SK-N-SH (cell line): Measurements from ENCODE around the gene ASCC3. TPM values are rescaled to one million over a fixed set of nuclear protein-coding genes. Genes with fewer than 3 reads are reported as not detected.

Experiments
- CTCF ChIA-PET: fragments of 300-600, 350-600 bp; formaldehyde crosslinking; extraction: SDS; loops from one replicate; lab custom pipeline; 2021; lab: Yijun Ruan, JAX
- POLR2A ChIA-PET: fragments of 350-600 bp; sonication (Branson Sonifier 250); formaldehyde crosslinking; extraction: SDS; loops from one replicate; lab custom pipeline; 2020; ENCODE audit warnings: antibody characterized with exemption, inconsistent platforms; lab: Yijun Ruan, JAX
- DNase-seq: peaks from one replicate; pipeline ENCODE4 v3.0.0; 2012
- H2AFZ ChIP-seq: fragments of 200-600 bp; sonication (generic); 2 replicates; pipeline ENCODE4 v1.8.1; 2016; ENCODE audit warnings: antibody characterized with exemption, mild to moderate bottlenecking, low read depth
- H3F3A ChIP-seq: fragments of 200-600 bp; sonication (generic); replicated peaks from 2 replicates; pipeline ENCODE3; 2016; ENCODE audit warnings: antibody characterized with exemption, mild to moderate bottlenecking; ENCODE audit not compliant: insufficient read depth
- H3K27ac ChIP-seq, 2 experiments: fragments of 200-500 bp in 1 of 2; fragments of 200-600 bp in 1 of 2; sonication (Bioruptor generic) in 1 of 2; sonication (generic), shearing (Covaris generic) in 1 of 2; 2 replicates each; pipeline versions ENCODE4 v1.5.1 to v1.6.1; 2014 to 2016; ENCODE audit warnings: low read depth in 2 of 2, inconsistent platforms in 1 of 2, low read length in 1 of 2, mild to moderate bottlenecking in 1 of 2, mixed read lengths in 1 of 2
- H3K27me3 ChIP-seq: fragments of 200-600 bp; sonication (generic), shearing (Covaris generic); 2 replicates; pipeline ENCODE4 v1.6.1; 2016; ENCODE audit warnings: mixed run types; ENCODE audit not compliant: insufficient read depth
- H3K36me3 ChIP-seq, 2 experiments: fragments of 200-500 bp in 1 of 2; fragments of 200-600 bp in 1 of 2; sonication (Bioruptor generic) in 1 of 2; sonication (generic) in 1 of 2; replicated peaks in 1 of 2; 2 replicates each; pipeline versions ENCODE3 to v1.5.1; 2014 to 2016; ENCODE audit warnings: low read length in 1 of 2, mild to moderate bottlenecking in 1 of 2; ENCODE audit not compliant: insufficient read depth in 2 of 2, control insufficient read depth in 1 of 2
- H3K4me1 ChIP-seq, 2 experiments: fragments of 200-500 bp in 1 of 2; fragments of 200-600 bp in 1 of 2; sonication (Bioruptor generic) in 1 of 2; sonication (generic), shearing (Covaris generic) in 1 of 2; 2 replicates each; pipeline versions ENCODE4 v1.5.1 to v1.6.1; 2014 to 2016; ENCODE audit warnings: low read depth in 1 of 2, low read length in 1 of 2, mixed run types in 1 of 2; ENCODE audit not compliant: insufficient read depth in 2 of 2, control insufficient read depth in 1 of 2
- H3K4me2 ChIP-seq: fragments of 200-600 bp; sonication (generic), shearing (Covaris generic); 2 replicates; pipeline ENCODE4 v1.6.1; 2017; ENCODE audit warnings: mixed run types
- H3K4me3 ChIP-seq, 2 experiments: fragments of 200-500 bp in 1 of 2; fragments of 200-600 bp in 1 of 2; sonication (Bioruptor generic) in 1 of 2; sonication (generic), shearing (Covaris generic) in 1 of 2; 2 replicates each; pipeline versions ENCODE4 v1.5.1 to v1.8.1; 2014 to 2016; ENCODE audit warnings: low read depth in 2 of 2, inconsistent platforms in 1 of 2, low read length in 1 of 2, mild to moderate bottlenecking in 1 of 2, mixed read lengths in 1 of 2, moderate library complexity in 1 of 2
- H3K79me2 ChIP-seq: fragments of 200-600 bp; sonication (generic); 2 replicates; pipeline ENCODE4 v1.8.1; 2017; ENCODE audit warnings: mild to moderate bottlenecking; ENCODE audit not compliant: insufficient read depth
- H3K9ac ChIP-seq: fragments of 200-600 bp; sonication (generic); 2 replicates; pipeline ENCODE4 v1.6.1; 2017; ENCODE audit warnings: mixed run types
- H3K9me2 ChIP-seq: fragments of 200-600 bp; sonication (generic); 2 replicates; pipeline ENCODE4 v1.6.1; 2017; ENCODE audit warnings: mixed run types
- H3K9me3 ChIP-seq: fragments of 200-600 bp; sonication (generic); 2 replicates; pipeline ENCODE4 v1.6.1; 2017; ENCODE audit warnings: mixed run types, mild to moderate bottlenecking, moderate library complexity
- H4K20me1 ChIP-seq: fragments of 200-600 bp; sonication (generic); 2 replicates; pipeline ENCODE4 v1.6.1; 2017; ENCODE audit warnings: mild to moderate bottlenecking, mixed run types; ENCODE audit not compliant: insufficient read depth
- CTCF ChIP-seq: fragments of 200-600 bp; sonication (generic); IDR thresholded peaks from 2 replicates; pipeline ENCODE4 v1.6.1; 2017; ENCODE audit warnings: antibody characterized with exemption, mild to moderate bottlenecking, moderate library complexity
- ELF1 ChIP-seq: IDR thresholded peaks from 2 replicates; pipeline ENCODE4 v1.4.0; 2012
- EP300 ChIP-seq, 2 experiments: IDR thresholded peaks; 2 replicates each; pipeline versions ENCODE4 v1.4.0 to v1.6.1; 2012; ENCODE audit warnings: borderline replicate concordance in 1 of 2, low read depth in 1 of 2, low read length in 1 of 2
- EZH2phosphoT487 ChIP-seq: fragments of 200-600 bp; sonication (generic); IDR thresholded peaks from 2 replicates; pipeline ENCODE4 v1.6.1; 2017; ENCODE audit warnings: low read depth, mixed run types, mild to moderate bottlenecking, antibody characterized with exemption, moderate library complexity, borderline replicate concordance
- GABPA ChIP-seq: IDR thresholded peaks from 2 replicates; pipeline ENCODE4 v1.4.0; 2012; ENCODE audit warnings: low read depth, mild to moderate bottlenecking
- GATA2 ChIP-seq: sonication (generic); formaldehyde crosslinking; IDR thresholded peaks from 2 replicates; pipeline ENCODE4 v1.5.0; 2020; ENCODE audit warnings: mild to moderate bottlenecking, missing genetic modification reagents
- NFIC ChIP-seq: IDR thresholded peaks from 2 replicates; pipeline ENCODE4 v1.4.0; 2012; ENCODE audit warnings: borderline replicate concordance
- POLR2AphosphoS5 ChIP-seq: IDR thresholded peaks from 2 replicates; pipeline ENCODE4 v1.6.1; 2012; ENCODE audit warnings: low read depth, low read length
- RAD21 ChIP-seq: IDR thresholded peaks from 2 replicates; pipeline ENCODE4 v1.6.1; 2012; ENCODE audit warnings: mild to moderate bottlenecking, low read length
- SMC3 ChIP-seq: IDR thresholded peaks from 2 replicates; pipeline ENCODE4 v1.6.1; 2012; ENCODE audit warnings: low read depth, low read length, improper control_type of control experiment
- TAF1 ChIP-seq: IDR thresholded peaks from 2 replicates; pipeline ENCODE4 v1.6.1; 2012; ENCODE audit warnings: low read depth, mild to moderate bottlenecking, low read length, moderate library complexity, borderline replicate concordance
- TCF12 ChIP-seq: IDR thresholded peaks from 2 replicates; pipeline ENCODE4 v1.4.0; 2012
- ZBTB33 ChIP-seq: IDR thresholded peaks from 2 replicates; pipeline ENCODE4 v1.4.0; 2012; ENCODE audit warnings: low read depth, borderline replicate concordance
- WGBS: methylation state at CpG from one replicate; pipeline ENCODE4 v1.1.6; 2017; ENCODE audit warnings: low lambda C conversion rate; 5-methylcytosine and 5-hydroxymethylcytosine counted together
- polyA plus RNA-seq, 3 experiments: library from polyadenylated mRNA; depleted of rRNA; stranded (reverse); fragments of >200 nt; gene quantifications; 2 replicates each; pipeline ENCODE4 v1.2.3, GENCODE V29; 2012
- TF ChIP-seq, protein P1 (sequence below): IDR thresholded peaks from 2 replicates; pipeline ENCODE4 v1.4.0; 2012; ENCODE audit warnings: low read depth

ASCC3 gene
- polyA plus RNA-seq, 1 of the 3 experiments (the other 2 are of a cell fraction), result 17.9 TPM

DNA sequence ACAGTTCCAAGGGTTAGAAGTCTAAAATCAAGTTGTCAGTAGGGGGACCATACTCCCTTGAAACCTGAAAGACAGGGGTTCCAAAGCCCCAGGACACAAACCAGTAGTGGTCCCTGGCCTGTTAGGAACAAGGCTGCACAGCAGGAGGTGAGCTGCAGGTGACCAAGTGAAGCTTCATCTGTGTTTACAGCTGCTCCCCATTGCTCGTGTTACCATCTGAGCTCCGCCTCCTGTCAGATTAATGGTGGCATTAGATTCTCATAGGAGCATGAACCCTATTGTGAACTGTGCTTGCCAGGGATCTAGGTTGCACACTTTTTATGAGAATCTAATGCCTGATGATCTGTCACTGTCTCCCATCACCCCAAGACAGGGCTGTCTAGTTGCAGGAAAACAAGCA, 391.1 kb downstream of the ASCC3 start (continued):
- TF ChIP-seq RAD21, result no peak
- no peak for TF ChIP-seq POLR2AphosphoS5
- no peak for TF ChIP-seq EZH2phosphoT487
- no peak for TF ChIP-seq EP300 (IDR thresholded peaks at IDR 0.05; ENCODE audit: borderline replicate concordance in 1 of 2, low read depth in 1 of 2, low read length in 1 of 2)

DNA sequence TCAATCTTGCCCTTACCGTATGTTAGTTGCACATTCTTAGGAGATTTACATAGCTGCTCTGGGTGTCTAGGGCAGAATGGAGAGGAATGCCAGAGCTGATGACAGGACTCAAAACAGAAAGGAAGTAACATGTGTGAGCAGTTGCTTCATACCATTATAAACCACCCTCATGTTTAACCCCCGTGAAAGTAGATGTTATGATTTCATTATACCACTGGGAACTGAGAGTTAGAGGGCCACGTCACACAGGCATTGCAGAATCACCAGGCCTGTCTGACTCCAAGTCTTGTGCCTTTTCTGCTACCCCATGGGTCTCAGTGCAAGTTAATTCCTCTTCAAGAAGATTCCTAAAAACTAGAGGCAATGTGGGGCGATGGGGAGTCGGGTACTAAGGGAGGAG, 392.9 kb downstream of the ASCC3 start:
- H3K4me1 ChIP-seq, result no peaks in the 10 kb centered on the region
- POLR2A ChIA-PET, result no interaction called here
- no peak for TF ChIP-seq TAF1
- no peak for TF ChIP-seq ZBTB33
- CTCF ChIA-PET, result interaction anchor here (1.2 kb wide), 1 partner anchor 372 kb away, joined by 3 read pairs; no protein-coding TSS in a partner anchor
- no peak overlapping the region for H3K4me3 ChIP-seq
- no peaks in the 10 kb centered on the region for H3K79me2 ChIP-seq
- H3K9me3 ChIP-seq, result no peaks in the 10 kb centered on the region
- no peak for DNase-seq
- H3K27me3 ChIP-seq, result peaks cover 35% of the 10 kb centered on the region; the same call in 1 of the 2 replicates
- H3K9ac ChIP-seq, result no peak overlapping the region
- H3K4me2 ChIP-seq, result no peak overlapping the region
- no peak overlapping the region for H3K27ac ChIP-seq
- WGBS, result 7% methylated on average over 5 of the region's 5 CpGs
- no peaks in the 10 kb centered on the region for H3K9me2 ChIP-seq
- no peaks in the 10 kb centered on the region for H3K36me3 ChIP-seq
- no peaks in the 10 kb centered on the region for H3F3A ChIP-seq
- H4K20me1 ChIP-seq, result no peaks in the 10 kb centered on the region
- no peak overlapping the region for H2AFZ ChIP-seq

DNA sequence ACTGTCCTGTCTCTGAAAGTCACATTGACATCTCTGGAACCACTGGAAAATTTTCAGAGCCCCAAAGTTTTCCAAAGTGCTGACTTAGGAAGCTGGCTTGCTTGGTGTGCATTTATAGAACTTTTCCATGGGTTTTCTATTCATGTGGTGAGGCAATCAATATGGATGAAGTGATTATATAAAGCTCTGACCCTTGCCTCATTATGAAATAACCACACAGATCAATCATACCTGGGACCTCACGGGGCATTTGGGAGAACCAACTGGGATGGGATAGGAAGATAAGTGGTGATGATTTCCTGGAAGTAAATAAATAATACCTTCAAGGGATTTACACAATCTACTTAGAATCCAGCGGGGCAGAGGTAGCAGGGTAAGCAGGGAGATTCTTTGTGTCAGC, 393.5 kb downstream of the ASCC3 start:
- TF ChIP-seq EZH2phosphoT487, result no peak
- TF ChIP-seq CTCF, result no peak
- no peak for TF ChIP-seq TCF12
- TF ChIP-seq ZBTB33, result no peak
- TF ChIP-seq GATA2 (CRISPR knock-in tag), result no peak
- no peak for TF ChIP-seq ELF1
- TF ChIP-seq SMC3, result no peak
- TF ChIP-seq GABPA, result no peak
- TF ChIP-seq NFIC, result no peak
- TF ChIP-seq, protein P1, sequence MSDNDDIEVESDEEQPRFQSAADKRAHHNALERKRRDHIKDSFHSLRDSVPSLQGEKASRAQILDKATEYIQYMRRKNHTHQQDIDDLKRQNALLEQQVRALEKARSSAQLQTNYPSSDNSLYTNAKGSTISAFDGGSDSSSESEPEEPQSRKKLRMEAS, result no peak
- TF ChIP-seq, all 33 proteins: peak for 0
- Histone ChIP-seq H3K27me3 (peaks cover 31% of the 10 kb centered on the region; the same call in 1 of the 2 replicates), H3K4me1 (no peaks in the 10 kb centered on the region), H2AFZ (no peak overlapping the region), H4K20me1 (no peaks in the 10 kb centered on the region), H3K9me3 (no peaks in the 10 kb centered on the region), H3K36me3 (no peaks in the 10 kb centered on the region), H3K27ac (no peak overlapping the region), H3K9me2 (no peaks in the 10 kb centered on the region), H3F3A (no peaks in the 10 kb centered on the region), H3K4me3 (no peak overlapping the region; a peak in 1 of 4 replicates), H3K4me2 (no peak overlapping the region), H3K79me2 (no peaks in the 10 kb centered on the region), H3K9ac (no peak overlapping the region)
- DNase-seq, result no peak
- CTCF ChIA-PET, result interaction anchor here (1.2 kb wide), 1 partner anchor 371 kb away, joined by 3 read pairs; no protein-coding TSS in a partner anchor
- WGBS, result 11% methylated on average over 2 of the region's 2 CpGs
- POLR2A ChIA-PET, result no interaction called here
